Daoy (cell line): ENCODE measurements around the gene BZW1. TPM values are rescaled to one million over a fixed set of nuclear protein-coding genes. Genes with fewer than 3 reads are reported as not detected.

Experiments
- DNase-seq: peaks from one replicate; pipeline ENCODE4 v3.0.0-alpha.2; 2015; ENCODE audit warnings: low read depth
- total RNA-seq: library from RNA; depleted of rRNA; stranded (reverse); fragments of >200 nt; shearing (Covaris generic); gene quantifications from 2 replicates; pipeline ENCODE4 v1.2.3, GENCODE V29; 2014

BZW1 gene
- total RNA-seq, 1 experiment from 2014 or later: 550 TPM

GRCh38 chr2:200834701-200835100, 23.0 kb downstream of the BZW1 start:
- DNase-seq: no peak

- no peak for DNase-seq
These were observed 27.8 kb downstream of the BZW1 start for GRCh38 chr2:200839513-200839912.

GRCh38 chr2:200843993-200844948, 32.6 kb downstream of the BZW1 start:
- DNase-seq: no peak

GRCh38 chr2:200845194-200845593, 33.5 kb downstream of the BZW1 start:
- no peak for DNase-seq

GRCh38 chr2:200845669-200846325, 34.1 kb downstream of the BZW1 start:
- DNase-seq: no peak

GRCh38 chr2:200847269-200847668, 35.6 kb downstream of the BZW1 start:
- DNase-seq: no peak

GRCh38 chr2:200847939-200848338, 36.2 kb downstream of the BZW1 start:
- no peak for DNase-seq

- DNase-seq: no peak
These were observed 39.0 kb downstream of the BZW1 start for GRCh38 chr2:200850512-200851256.

GRCh38 chr2:200851398-200852248, 39.9 kb downstream of the BZW1 start:
- DNase-seq: no peak

GRCh38 chr2:200852605-200853004, 40.9 kb downstream of the BZW1 start:
- DNase-seq: no peak

- no peak for DNase-seq
These were observed 45.1 kb downstream of the BZW1 start for GRCh38 chr2:200856806-200857205.

GRCh38 chr2:200860092-200860795, 48.5 kb downstream of the BZW1 start:
- DNase-seq: no peak

GRCh38 chr2:200861617-200862155, 50.0 kb downstream of the BZW1 start:
- no peak for DNase-seq

- peak; percentile 61 for DNase-seq
These were observed 50.9 kb downstream of the BZW1 start for GRCh38 chr2:200862532-200863000.

GRCh38 chr2:200863782-200864175, 52.1 kb downstream of the BZW1 start:
- DNase-seq: peak; percentile 19

GRCh38 chr2:200864176-200865034, 52.7 kb downstream of the BZW1 start, which contains the start of gene CLK1:
Gene CLK1, minus strand, starts transcription at chr2:200864658. Its CDS starts 2,796 bp downstream, at chr2:200861862.
- peak; percentile 93 for DNase-seq

GRCh38 chr2:200869014-200869413, 57.3 kb downstream of the BZW1 start:
- DNase-seq: no peak

GRCh38 chr2:200871151-200871550, 59.4 kb downstream of the BZW1 start:
- DNase-seq: no peak

GRCh38 chr2:200873560-200873959, 61.9 kb downstream of the BZW1 start:
- no peak for DNase-seq
